Neural progenitor cell (in vitro differentiated cells): ENCODE data around the gene QKI.

Experiments
- CTCF ChIP-seq: fragments of 200-600 bp; sonication (generic); IDR thresholded peaks from 2 replicates; pipeline ENCODE4 v1.5.1; 2017; ENCODE audit warnings: antibody characterized with exemption, mild to moderate bottlenecking
- EZH2 ChIP-seq: fragments of 200-600 bp; sonication (generic); IDR thresholded peaks from 2 replicates; pipeline ENCODE4 v1.6.1; 2017; ENCODE audit warnings: antibody characterized with exemption, mild to moderate bottlenecking, moderate library complexity

- TF ChIP-seq CTCF (no peak), EZH2 (no peak)
These were observed 188.3 kb downstream of the QKI start for GRCh38 chr6:163602851-163603250.
